K562 (cell line): ENCODE data around the gene FES. TPM values are rescaled to one million over a fixed set of nuclear protein-coding genes. Genes with fewer than 3 reads are reported as not detected.

ENCODE experiments used
- CHD1 ChIP-seq: fragments of 200-600 bp; sonication (generic); IDR thresholded peaks from one replicate; pipeline ENCODE4 v1.6.1; 2012; ENCODE audit warnings: mild to moderate bottlenecking, moderate library complexity, low read length, inconsistent platforms
- CSDE1 ChIP-seq, 2 experiments: fragments of 450-650 bp; IDR thresholded peaks; 2 replicates each; pipeline ENCODE4 v1.6.1; 2016; ENCODE audit warnings: mild to moderate bottlenecking in 1 of 2
- DDX20 ChIP-seq: fragments of 450-650 bp; IDR thresholded peaks from 2 replicates; pipeline ENCODE4 v1.6.1; 2016; ENCODE audit warnings: missing genetic modification characterization, low read depth, mild to moderate bottlenecking, missing compliant biosample characterization, moderate library complexity
- ETV6 ChIP-seq, 3 experiments: fragments of 150-350 bp in 1 of 3; sonication (generic) in 1 of 3; formaldehyde crosslinking in 1 of 3; IDR thresholded peaks; 2 replicates each; pipeline versions ENCODE4 v1.6.1 to v1.8.0; 2014 to 2022; ENCODE audit warnings: borderline replicate concordance in 2 of 3, low read depth in 2 of 3, antibody characterized with exemption in 1 of 3, low read length in 1 of 3, mild to moderate bottlenecking in 1 of 3, missing genetic modification reagents in 1 of 3
- GATA2 ChIP-seq: sonication (generic); formaldehyde crosslinking; IDR thresholded peaks from 2 replicates; pipeline ENCODE4 v1.4.0; 2020; ENCODE audit warnings: mild to moderate bottlenecking, missing genetic modification reagents
- HNRNPK ChIP-seq: fragments of 200-400 bp; formaldehyde crosslinking; IDR thresholded peaks from one replicate; pipeline ENCODE4 v1.6.1; 2018; ENCODE audit warnings: mild to moderate bottlenecking, low read depth, low read length; ENCODE audit not compliant: poor library complexity, severe bottlenecking
- HOMEZ ChIP-seq: fragments of 250-450 bp; sonication (Bioruptor Pico); IDR thresholded peaks from 2 replicates; pipeline ENCODE4 v1.4.0; 2020; ENCODE audit warnings: mild to moderate bottlenecking, moderate library complexity
- KDM5B ChIP-seq: fragments of 200-600 bp; sonication (generic); IDR thresholded peaks from 2 replicates; pipeline ENCODE4 v1.6.1; 2012; ENCODE audit warnings: low read depth, mild to moderate bottlenecking, moderate library complexity, low read length, control low read depth, inconsistent platforms; ENCODE audit not compliant: insufficient replicate concordance
- NFATC3 ChIP-seq: fragments of 450-650 bp; IDR thresholded peaks from 2 replicates; pipeline ENCODE4 v1.6.1; 2017; ENCODE audit warnings: mild to moderate bottlenecking
- POLR2AphosphoS2 ChIP-seq: IDR thresholded peaks from 2 replicates; pipeline ENCODE4 v1.6.1; 2012; ENCODE audit warnings: low read length, improper control_type of control experiment
- POLR2G ChIP-seq: fragments of 200-400 bp; formaldehyde crosslinking; IDR thresholded peaks from 2 replicates; pipeline ENCODE4 v1.6.1; 2017; ENCODE audit warnings: low read depth, mild to moderate bottlenecking, antibody characterized with exemption, low read length, moderate library complexity
- RBFOX2 ChIP-seq: fragments of 200-400 bp; formaldehyde crosslinking; IDR thresholded peaks from 2 replicates; pipeline ENCODE4 v1.6.1; 2017; ENCODE audit warnings: low read depth, mild to moderate bottlenecking, low read length, moderate library complexity
- SIN3B ChIP-seq: fragments of 450-650 bp; IDR thresholded peaks from 2 replicates; pipeline ENCODE4 v1.6.1; 2017; ENCODE audit warnings: low read depth, mild to moderate bottlenecking, moderate library complexity
- STAT5A ChIP-seq: IDR thresholded peaks from 2 replicates; pipeline ENCODE4 v1.6.1; 2012; ENCODE audit warnings: low read length, inconsistent platforms, borderline replicate concordance
- ZBTB49 ChIP-seq: sonication (generic); formaldehyde crosslinking; IDR thresholded peaks from 2 replicates; pipeline ENCODE4 v1.8.0; 2022; ENCODE audit warnings: missing genetic modification reagents, mild to moderate bottlenecking, borderline replicate concordance
- ZNF395 ChIP-seq: fragments of 200-800 bp; sonication (Bioruptor generic); IDR thresholded peaks from 2 replicates; pipeline ENCODE4 v1.6.1; 2017; ENCODE audit warnings: missing genetic modification characterization, missing compliant biosample characterization
- ZNF398 ChIP-seq: fragments of 250-450 bp; sonication (Bioruptor Pico); IDR thresholded peaks from 2 replicates; pipeline ENCODE4 v1.8.0; 2021; ENCODE audit warnings: moderate library complexity, mild to moderate bottlenecking, inconsistent platforms
- ZNF436 ChIP-seq: fragments of 250-450, 450-650 bp; sonication (Bioruptor Pico); formaldehyde crosslinking; IDR thresholded peaks from 2 replicates; pipeline ENCODE4 v1.7.0; 2020; ENCODE audit warnings: mild to moderate bottlenecking
- polyA plus RNA-seq, 8 experiments: library from polyadenylated mRNA; depleted of rRNA in 4 of 8; stranded (reverse) in 5 of 8; unstranded in 3 of 8; fragments of >200 nt; fragmentation: Nextera tagmentation in 2 of 8; fragmentation: Illumina TruSeq in 1 of 8; extraction: Ambion mirVana in 2 of 8; extraction: Trizol in 1 of 8; gene quantifications; 2 replicates each; pipeline versions ENCODE4 v1.2.1 to v1.2.3, GENCODE V29; 2011 to 2014; ENCODE audit warnings: inconsistent platforms in 1 of 8, missing spikeins in 1 of 8
- total RNA-seq, 7 experiments: library from RNA; depleted of rRNA in 6 of 7; stranded (reverse); fragments of >200 nt in 6 of 7; fragmentation: Illumina TruSeq in 2 of 7; extraction: Trizol in 2 of 7; gene quantifications; 2 replicates each; pipeline versions ENCODE4 v1.2.1 to v1.2.3, GENCODE V29; 2011 to 2021; ENCODE audit warnings: low replicate concordance in 1 of 7

The FES gene
- total and polyA plus RNA-seq, 9 of the 15 experiments (the other 6 are each of a cell fraction or from before 2014, with no cell fraction given) = 0.38 to 2.6 (median 0.82) TPM

GRCh38 chr15:90902040-90902839, 17.9 kb downstream of the FES start (continued):
- TF ChIP-seq ETV6 (IDR thresholded peaks at IDR 0.05; ENCODE audit: borderline replicate concordance in 1 of 2, low read depth in 2 of 2, low read length in 1 of 2) (no peak), ETV6 (CRISPR knock-in tag; IDR thresholded peaks at IDR 0.05; ENCODE audit: borderline replicate concordance) (peak; percentile 79; the same call in 1 of the 2 replicates), HOMEZ (CRISPR knock-in tag) (0 out of 2 replicates have a peak, but pooled peaks have one; percentile 13), GATA2 (CRISPR knock-in tag) (no peak), RBFOX2 (peak; percentile 81), ZNF436 (CRISPR knock-in tag) (0 out of 2 replicates have a peak, but pooled peaks have one; percentile 5), CHD1 (peak; percentile 88), SIN3B (no peak; the same call in 1 of the 2 replicates), DDX20 (no peak), ZNF398 (CRISPR knock-in tag) (no peak), POLR2AphosphoS2 (no peak), STAT5A (no peak), POLR2G (peak; percentile 81), ZNF395 (CRISPR knock-in tag) (peak; percentile 85; the same call in 1 of the 2 replicates), NFATC3 (no peak), ZBTB49 (CRISPR knock-in tag) (no peak), KDM5B (peak; percentile 60), HNRNPK (no peak), CSDE1 (IDR thresholded peaks at IDR 0.05) (no peak)
